ENCODE data around the gene FAM9C. TPM values are rescaled to one million over a fixed set of nuclear protein-coding genes. Genes with fewer than 3 reads are reported as not detected.

FAM9C gene
- total and polyA plus RNA-seq, 11 donors = 0.20 to 2.6 (median 0.34) TPM; not detected in 5

- Histone ChIP-seq H3K27me3 (peaks cover 0 to 28% (median 0%) of the 10 kb centered on the region in 9 donors), H3K27ac (no peak overlapping the region), H3K9me3 (no peaks in the 10 kb centered on the region), H3K4me1 (peaks cover 0 to 23% (median 7%) of the 10 kb centered on the region in 12 donors), H3K36me3 (no peaks in the 10 kb centered on the region), H3K4me3 (no peak overlapping the region)
- DNase-seq (no peak), ATAC-seq (no peak)
- 81 to 97% (median 89%) methylated on average over 3 of the region's 3 CpGs for WGBS, 4 donors
- intact Hi-C loops (cut with DNase I) = loop anchor here in 2 of 10 donors (2.0 to 10.0 kb wide), 2 partner anchors 37 to 103 kb away; no protein-coding TSS in a partner anchor
- TF ChIP-seq POLR2A (IDR thresholded peaks at IDR 0.05) = no peak
- no peak for TF ChIP-seq CTCF (IDR thresholded peaks at IDR 0.05)
Measured at GRCh38 chrX:12991575-12991974, 52.8 kb downstream of the FAM9C start.

GRCh38 chrX:12989461-12989860, 55.0 kb downstream of the FAM9C start:
- ATAC-seq (no peak), DNase-seq (no peak)
- H3K27ac ChIP-seq = peak overlapping the region in 2 of 12 donors; percentile 1 to 18
- peaks cover 0 to 25% (median 9%) of the 10 kb centered on the region in 12 donors for H3K4me1 ChIP-seq
- H3K36me3 ChIP-seq = no peaks in the 10 kb centered on the region
- intact Hi-C loops (cut with DNase I) = no loop called here
- 56 to 85% (median 77%) methylated on average over 3 of the region's 3 CpGs for WGBS, 4 donors
- H3K27me3 ChIP-seq = peaks cover 0 to 16% (median 0%) of the 10 kb centered on the region in 9 donors
- H3K9me3 ChIP-seq = no peaks in the 10 kb centered on the region
- no peak overlapping the region for H3K4me3 ChIP-seq
- no peak for TF ChIP-seq CTCF (IDR thresholded peaks at IDR 0.05)
- no peak for TF ChIP-seq POLR2A (IDR thresholded peaks at IDR 0.05)

- Histone ChIP-seq H3K27ac (peak overlapping the region in 2 of 12 donors; percentile 1 to 18), H3K9me3 (no peaks in the 10 kb centered on the region), H3K4me1 (peaks cover 0 to 32% (median 9%) of the 10 kb centered on the region in 12 donors), H3K27me3 (peaks cover 0 to 16% (median 0%) of the 10 kb centered on the region in 9 donors), H3K36me3 (no peaks in the 10 kb centered on the region), H3K4me3 (no peak overlapping the region)
- 46 to 53% (median 51%) methylated on average over 7 of the region's 7 CpGs for WGBS, 4 donors
- no peak for DNase-seq
- TF ChIP-seq POLR2A (IDR thresholded peaks at IDR 0.05) (no peak), CTCF (IDR thresholded peaks at IDR 0.05) (no peak)
- peak in 3 of 4 donors; percentile 64 to 72 (median 69) for ATAC-seq
- intact Hi-C loops (cut with DNase I) = no loop called here
Measured at GRCh38 chrX:12988797-12989196, 55.6 kb downstream of the FAM9C start.

- H3K4me1 ChIP-seq = peaks cover 0 to 33% (median 9%) of the 10 kb centered on the region in 12 donors
- TF ChIP-seq CTCF (IDR thresholded peaks at IDR 0.05) (no peak), POLR2A (IDR thresholded peaks at IDR 0.05) (no peak)
- no peak overlapping the region for H3K4me3 ChIP-seq
- intact Hi-C loops (cut with DNase I) = no loop called here
- no peaks in the 10 kb centered on the region for H3K9me3 ChIP-seq
- no peak overlapping the region for H3K27ac ChIP-seq
- no peaks in the 10 kb centered on the region for H3K36me3 ChIP-seq
- WGBS, 4 donors = 91 to 93% (median 92%) methylated on average over 8 of the region's 8 CpGs
- H3K27me3 ChIP-seq = peaks cover 0 to 16% (median 0%) of the 10 kb centered on the region in 9 donors
- DNase-seq (no peak), ATAC-seq (no peak)
Measured at GRCh38 chrX:12987900-12988594, 56.4 kb downstream of the FAM9C start.

All from heart left ventricle (tissue), 16 donors.